Measurements from ENCODE around the gene PLPP3.

DNA sequence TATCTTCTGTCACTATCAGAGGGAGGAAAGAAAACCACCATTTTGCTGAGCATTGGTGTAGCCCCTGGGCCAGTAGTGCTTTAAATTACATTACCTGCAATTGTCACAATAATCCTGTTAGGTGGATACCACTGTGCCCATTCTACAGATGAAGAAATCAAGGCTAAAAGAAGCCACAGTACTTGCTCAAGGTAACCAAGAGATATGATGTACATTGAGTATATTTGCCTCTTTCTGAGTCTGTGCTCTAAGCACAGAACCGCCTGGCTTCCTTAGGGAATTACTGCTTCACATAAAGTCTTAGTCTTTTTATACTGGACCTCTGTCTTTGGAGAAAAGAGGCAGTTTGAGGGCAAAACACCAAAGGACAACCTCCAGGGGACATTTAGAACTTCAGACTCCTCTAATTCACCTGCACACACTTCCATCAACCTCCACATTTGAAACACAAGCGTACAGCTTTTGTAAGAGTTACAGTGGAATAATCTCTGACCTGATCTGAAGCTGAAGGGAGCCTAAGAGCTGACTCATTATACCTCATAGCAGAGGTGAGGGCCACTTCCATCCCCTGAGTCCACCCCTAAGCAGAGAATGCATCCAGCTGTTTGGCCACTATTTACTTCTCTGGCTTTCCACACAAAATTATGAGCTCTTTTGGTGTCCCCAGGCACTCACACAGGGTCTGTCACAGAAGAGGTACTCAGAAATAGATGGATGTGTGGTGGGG, 61.8 kb downstream of the PLPP3 start:
- TF ChIP-seq, protein P1, sequence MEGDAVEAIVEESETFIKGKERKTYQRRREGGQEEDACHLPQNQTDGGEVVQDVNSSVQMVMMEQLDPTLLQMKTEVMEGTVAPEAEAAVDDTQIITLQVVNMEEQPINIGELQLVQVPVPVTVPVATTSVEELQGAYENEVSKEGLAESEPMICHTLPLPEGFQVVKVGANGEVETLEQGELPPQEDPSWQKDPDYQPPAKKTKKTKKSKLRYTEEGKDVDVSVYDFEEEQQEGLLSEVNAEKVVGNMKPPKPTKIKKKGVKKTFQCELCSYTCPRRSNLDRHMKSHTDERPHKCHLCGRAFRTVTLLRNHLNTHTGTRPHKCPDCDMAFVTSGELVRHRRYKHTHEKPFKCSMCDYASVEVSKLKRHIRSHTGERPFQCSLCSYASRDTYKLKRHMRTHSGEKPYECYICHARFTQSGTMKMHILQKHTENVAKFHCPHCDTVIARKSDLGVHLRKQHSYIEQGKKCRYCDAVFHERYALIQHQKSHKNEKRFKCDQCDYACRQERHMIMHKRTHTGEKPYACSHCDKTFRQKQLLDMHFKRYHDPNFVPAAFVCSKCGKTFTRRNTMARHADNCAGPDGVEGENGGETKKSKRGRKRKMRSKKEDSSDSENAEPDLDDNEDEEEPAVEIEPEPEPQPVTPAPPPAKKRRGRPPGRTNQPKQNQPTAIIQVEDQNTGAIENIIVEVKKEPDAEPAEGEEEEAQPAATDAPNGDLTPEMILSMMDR (IDR thresholded peaks at IDR 0.05) = no peak
- TF ChIP-seq POLR2A (IDR thresholded peaks at IDR 0.05) = no peak

Data from right lobe of liver (tissue), 4 donors.